Breast epithelium (tissue), 4 donors: ENCODE data around the gene TYMP. TPM values are rescaled to one million over a fixed set of nuclear protein-coding genes. Genes with fewer than 3 reads are reported as not detected.
A peak's percentile ranks its signal among the peaks of the same experiment; 100 is the strongest.

Experiments used
- DNase-seq, 2 donors: peaks; one replicate each; pipeline ENCODE4 v3.0.0-alpha.2; 2019; ENCODE audit warnings: low spot score in 2 of 2
- H3K27ac ChIP-seq, 2 donors: fragments of 200-600 bp; sonication (generic) in 1 of 2; one replicate each; pipeline ENCODE4 v1.5.1; 2016 to 2019; ENCODE audit warnings: mild to moderate bottlenecking in 1 of 2
- H3K27me3 ChIP-seq, 2 donors: fragments of 200-600 bp; sonication (generic) in 1 of 2; one replicate each; pipeline versions ENCODE4 v1.5.1 to v1.6.0; 2017 to 2019; ENCODE audit warnings: control low read depth in 1 of 2, mild to moderate bottlenecking in 1 of 2
- H3K36me3 ChIP-seq: fragments of 200-600 bp; one replicate; pipeline ENCODE4 v1.5.1; 2019
- H3K4me1 ChIP-seq, 2 donors: fragments of 200-600 bp; sonication (generic); one replicate each; pipeline ENCODE4 v1.5.1; 2016 to 2019; ENCODE audit warnings: control low read depth in 1 of 2
- H3K4me3 ChIP-seq, 3 donors: fragments of 200-600 bp; sonication (generic); 1 replicate in 2 of 3; 2 replicates in 1 of 3; pipeline ENCODE4 v1.5.1; 2016 to 2019; ENCODE audit warnings: mild to moderate bottlenecking in 3 of 3, moderate library complexity in 2 of 3
- H3K9me3 ChIP-seq, 2 donors: fragments of 200-600 bp; sonication (generic) in 1 of 2; one replicate each; pipeline ENCODE4 v1.5.1; 2016 to 2019; ENCODE audit warnings: control low read depth in 1 of 2
- POLR2A ChIP-seq: fragments of 450-650 bp; IDR thresholded peaks from one replicate; pipeline ENCODE4 v1.6.1; 2016; ENCODE audit warnings: antibody characterized with exemption, mild to moderate bottlenecking, moderate library complexity
- POLR2AphosphoS5 ChIP-seq, 3 donors: sonication (generic); formaldehyde crosslinking; IDR thresholded peaks; one replicate each; pipeline ENCODE4 v1.6.1; 2017; ENCODE audit warnings: antibody characterized with exemption in 3 of 3
- intact Hi-C: fragments of 100-400 bp; cut with DNase I; formaldehyde crosslinking; loops from one replicate; pipeline ENCODE4 v1.15.1; 2023; ENCODE audit warnings: low total_unique reads
- total RNA-seq, 3 donors: library from RNA; depleted of rRNA; stranded (reverse); fragments of >200 nt; gene quantifications; one replicate each; pipeline ENCODE4 v1.1.0, GENCODE V29; 2016
- TF ChIP-seq, protein P1 (sequence below), 3 donors: fragments of 450-650 bp; IDR thresholded peaks; one replicate each; pipeline ENCODE4 v1.5.1; 2016 to 2017; ENCODE audit warnings: antibody characterized with exemption in 3 of 3, mild to moderate bottlenecking in 3 of 3, moderate library complexity in 3 of 3

Gene TYMP
- total RNA-seq, 3 donors from 2014 or later, result 44.6 to 115 (median 82.9) TPM

GRCh38 chr22:50563413-50564160, 33.8 kb upstream of the TYMP start:
- TF ChIP-seq POLR2A (no peak), POLR2AphosphoS5 (IDR thresholded peaks at IDR 0.05) (no peak)
- TF ChIP-seq, protein P1, sequence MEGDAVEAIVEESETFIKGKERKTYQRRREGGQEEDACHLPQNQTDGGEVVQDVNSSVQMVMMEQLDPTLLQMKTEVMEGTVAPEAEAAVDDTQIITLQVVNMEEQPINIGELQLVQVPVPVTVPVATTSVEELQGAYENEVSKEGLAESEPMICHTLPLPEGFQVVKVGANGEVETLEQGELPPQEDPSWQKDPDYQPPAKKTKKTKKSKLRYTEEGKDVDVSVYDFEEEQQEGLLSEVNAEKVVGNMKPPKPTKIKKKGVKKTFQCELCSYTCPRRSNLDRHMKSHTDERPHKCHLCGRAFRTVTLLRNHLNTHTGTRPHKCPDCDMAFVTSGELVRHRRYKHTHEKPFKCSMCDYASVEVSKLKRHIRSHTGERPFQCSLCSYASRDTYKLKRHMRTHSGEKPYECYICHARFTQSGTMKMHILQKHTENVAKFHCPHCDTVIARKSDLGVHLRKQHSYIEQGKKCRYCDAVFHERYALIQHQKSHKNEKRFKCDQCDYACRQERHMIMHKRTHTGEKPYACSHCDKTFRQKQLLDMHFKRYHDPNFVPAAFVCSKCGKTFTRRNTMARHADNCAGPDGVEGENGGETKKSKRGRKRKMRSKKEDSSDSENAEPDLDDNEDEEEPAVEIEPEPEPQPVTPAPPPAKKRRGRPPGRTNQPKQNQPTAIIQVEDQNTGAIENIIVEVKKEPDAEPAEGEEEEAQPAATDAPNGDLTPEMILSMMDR (IDR thresholded peaks at IDR 0.05), result no peak
- Histone ChIP-seq H3K27ac (peak overlapping the region; percentile 86 to 89), H3K4me1 (no peaks in the 10 kb centered on the region), H3K36me3 (no peaks in the 10 kb centered on the region), H3K27me3 (no peaks in the 10 kb centered on the region), H3K4me3 (peak overlapping the region; percentile 53 to 66 (median 60)), H3K9me3 (no peaks in the 10 kb centered on the region)
- no peak for DNase-seq
- intact Hi-C loops, result no loop called here

DNA sequence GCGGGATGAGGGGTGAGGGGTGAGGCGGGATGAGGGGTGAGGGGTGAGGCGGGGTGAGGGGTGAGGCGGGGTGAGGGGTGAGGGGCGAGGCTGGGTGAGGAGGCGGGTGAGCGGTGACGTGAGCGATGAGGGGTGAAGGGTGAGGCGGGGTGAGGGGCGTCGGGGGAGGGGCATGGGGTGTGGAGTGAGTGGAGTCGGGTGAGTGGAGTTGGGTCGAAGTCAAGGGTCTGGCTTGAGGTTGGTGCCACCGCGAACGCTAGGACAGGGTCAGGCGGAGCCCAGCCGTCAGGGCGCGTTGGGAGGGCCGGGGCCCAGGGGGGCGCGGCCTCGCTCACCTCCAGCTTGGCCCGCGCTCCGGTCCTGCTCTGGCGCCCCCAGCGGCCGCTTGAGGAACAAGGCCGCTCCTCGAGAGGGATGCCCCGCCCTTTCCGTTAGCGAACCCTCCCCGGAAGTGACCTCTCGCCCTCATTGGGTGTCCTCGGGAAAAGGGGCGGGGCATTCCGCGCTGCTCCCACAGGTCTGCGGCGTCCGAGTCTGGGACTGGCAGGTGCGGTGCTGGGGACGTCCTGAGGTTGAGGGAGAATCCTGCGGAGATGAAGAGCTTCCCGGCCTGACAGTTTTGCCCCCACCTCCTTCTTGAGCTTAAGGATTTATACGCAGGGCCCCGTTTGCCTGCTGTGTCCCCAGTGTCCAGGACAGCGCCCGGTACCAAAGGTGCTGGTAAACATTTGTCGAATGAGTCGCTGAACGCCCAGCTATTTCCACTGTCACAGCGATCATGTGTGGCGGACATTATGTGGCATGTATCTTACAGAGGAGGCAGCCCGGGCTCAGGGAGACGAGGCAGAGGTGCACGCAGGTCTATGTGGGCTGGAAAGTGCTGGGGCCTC, 33.0 kb upstream of the TYMP start, which contains the start of gene SYCE3:
TSS of gene SYCE3 (minus strand) at position 397 of the 890 bp plus-strand sequence. CDS start 6,514 bp downstream, outside the sequence.
- intact Hi-C loops, result no loop called here
- H3K27me3 ChIP-seq, result no peaks in the 10 kb centered on the region
- peak within 1 kb of the TSS; percentile 53 to 66 (median 60) for H3K4me3 ChIP-seq
- no peaks in the 10 kb centered on the region for H3K36me3 ChIP-seq
- H3K4me1 ChIP-seq, result no peaks in the 10 kb centered on the region
- DNase-seq, result peak; percentile 97 to 99
- H3K27ac ChIP-seq, result peak within 1 kb of the TSS; percentile 86 to 89
- no peaks in the 10 kb centered on the region for H3K9me3 ChIP-seq
- TF ChIP-seq POLR2A (peak; percentile 75), POLR2AphosphoS5 (IDR thresholded peaks at IDR 0.05) (peak; percentile 43 to 88 (median 83))
- TF ChIP-seq, protein P1 (IDR thresholded peaks at IDR 0.05), result peak; percentile 95 to 98 (median 97)

- no peak for DNase-seq
- no peaks in the 10 kb centered on the region for H3K9me3 ChIP-seq
- intact Hi-C loops, result no loop called here
- TF ChIP-seq POLR2A, result no peak
- no peak for TF ChIP-seq POLR2AphosphoS5 (IDR thresholded peaks at IDR 0.05)
- TF ChIP-seq, protein P1 (IDR thresholded peaks at IDR 0.05), result no peak
- no peaks in the 10 kb centered on the region for H3K27me3 ChIP-seq
- no peaks in the 10 kb centered on the region for H3K36me3 ChIP-seq
- no peaks in the 10 kb centered on the region for H3K4me1 ChIP-seq
- H3K27ac ChIP-seq, result no peak overlapping the region
- H3K4me3 ChIP-seq, result no peak overlapping the region
Observed at GRCh38 chr22:50561401-50562358, 31.9 kb upstream of the TYMP start.

- Histone ChIP-seq H3K4me3 (no peak overlapping the region), H3K27me3 (no peaks in the 10 kb centered on the region), H3K27ac (no peak overlapping the region), H3K4me1 (no peaks in the 10 kb centered on the region), H3K9me3 (no peaks in the 10 kb centered on the region), H3K36me3 (no peaks in the 10 kb centered on the region)
- no peak for DNase-seq
- TF ChIP-seq, protein P1 (IDR thresholded peaks at IDR 0.05), result no peak
- TF ChIP-seq POLR2AphosphoS5 (IDR thresholded peaks at IDR 0.05), result no peak
- TF ChIP-seq POLR2A, result no peak
- intact Hi-C loops, result no loop called here
Observed at GRCh38 chr22:50560034-50560433, 30.2 kb upstream of the TYMP start.
